PFSK-1 (cell line): Measurements from ENCODE around the gene CHRNA9.

Source experiments
- FOXP2 ChIP-seq: optimal IDR thresholded peaks from 2 replicates; pipeline ENCODE3; 2011; ENCODE audit warnings: borderline replicate concordance, control low read depth, inconsistent platforms; ENCODE audit not compliant: insufficient read depth; ENCODE audit errors: extremely low read length, extremely low read depth
- POLR2AphosphoS5 ChIP-seq: IDR thresholded peaks from 2 replicates; pipeline ENCODE4 v1.6.1; 2012; ENCODE audit warnings: low read depth, mild to moderate bottlenecking, control low read depth, low read length, moderate library complexity
- REST ChIP-seq, 2 experiments: IDR thresholded peaks; 2 replicates each; pipeline versions ENCODE4 v1.6.1 to v1.8.0; 2011 to 2012; ENCODE audit warnings: low read depth in 2 of 2, low read length in 2 of 2, control low read depth in 1 of 2, inconsistent platforms in 1 of 2, mild to moderate bottlenecking in 1 of 2, moderate library complexity in 1 of 2; ENCODE audit not compliant: insufficient read depth in 1 of 2
- SIN3A ChIP-seq: IDR thresholded peaks from 2 replicates; pipeline ENCODE4 v1.6.1; 2012; ENCODE audit warnings: mild to moderate bottlenecking, low read length, moderate library complexity, borderline replicate concordance; ENCODE audit not compliant: insufficient read depth
- TAF1 ChIP-seq: IDR thresholded peaks from 2 replicates; pipeline ENCODE4 v1.6.1; 2012; ENCODE audit warnings: low read length, control low read depth, borderline replicate concordance; ENCODE audit not compliant: insufficient read depth

- TF ChIP-seq REST (IDR thresholded peaks at IDR 0.05; ENCODE audit: insufficient read depth in 1 of 2, low read depth in 2 of 2, low read length in 2 of 2) = no peak
- no peak for TF ChIP-seq SIN3A
- no peak for TF ChIP-seq TAF1
- no peak for TF ChIP-seq POLR2AphosphoS5
- TF ChIP-seq FOXP2 = no peak
Observed at GRCh38 chr4:40329805-40330204, 5.3 kb upstream of the CHRNA9 start.
